GM23338 (cell line): ENCODE data around the gene FAM110A. TPM values are rescaled to one million over a fixed set of nuclear protein-coding genes. Genes with fewer than 3 reads are reported as not detected.

Source experiments
- ATAC-seq: fragments of 200-7000 bp; cut with Tn5 transposase; 3 replicates; pipeline ENCODE4 v1.9.1; 2020
- DNase-seq: peaks from one replicate; pipeline ENCODE4 v3.0.0-alpha.2; 2015; ENCODE audit warnings: low spot score
- H2AFZ ChIP-seq: fragments of 200-600 bp; sonication (generic); 2 replicates; pipeline ENCODE4 v1.8.0; 2016; ENCODE audit warnings: antibody characterized with exemption, mild to moderate bottlenecking, moderate library complexity
- H3F3A ChIP-seq: fragments of 200-600 bp; sonication (generic); replicated peaks from 2 replicates; pipeline ENCODE4 v1.8.0; 2017; ENCODE audit warnings: antibody characterized with exemption, mixed run types, low read depth
- H3K27ac ChIP-seq: fragments of 200-600 bp; sonication (generic); 2 replicates; pipeline ENCODE4 v1.6.1; 2016; ENCODE audit warnings: low read depth
- H3K27me3 ChIP-seq: fragments of 200-600 bp; sonication (generic); 2 replicates; pipeline ENCODE4 v1.8.0; 2016; ENCODE audit warnings: mild to moderate bottlenecking, mixed run types, moderate library complexity; ENCODE audit not compliant: insufficient read depth
- H3K36me3 ChIP-seq: fragments of 200-600 bp; sonication (generic); 2 replicates; pipeline ENCODE4 v1.8.0; 2016; ENCODE audit warnings: mild to moderate bottlenecking; ENCODE audit not compliant: insufficient read depth
- H3K4me1 ChIP-seq: fragments of 200-600 bp; sonication (generic); 2 replicates; pipeline ENCODE4 v1.8.0; 2016; ENCODE audit warnings: mild to moderate bottlenecking, moderate library complexity; ENCODE audit not compliant: insufficient read depth
- H3K4me2 ChIP-seq: fragments of 200-600 bp; sonication (generic); 2 replicates; pipeline ENCODE4 v1.7.1; 2017; ENCODE audit warnings: mixed run types
- H3K4me3 ChIP-seq: fragments of 200-600 bp; sonication (generic); 2 replicates; pipeline ENCODE4 v1.6.1; 2016; ENCODE audit warnings: mixed run types
- H3K79me2 ChIP-seq: fragments of 200-600 bp; sonication (generic); replicated peaks from 2 replicates; pipeline ENCODE4 v1.8.0; 2017; ENCODE audit warnings: mild to moderate bottlenecking; ENCODE audit not compliant: insufficient read depth
- H3K9me2 ChIP-seq: fragments of 200-600 bp; sonication (generic); 2 replicates; pipeline ENCODE4 v1.8.0; 2017; ENCODE audit not compliant: insufficient read depth
- H4K20me1 ChIP-seq: fragments of 200-600 bp; sonication (generic); replicated peaks from 2 replicates; pipeline ENCODE4 v1.8.0; 2017; ENCODE audit warnings: mild to moderate bottlenecking; ENCODE audit not compliant: insufficient read depth
- H3K27ac Mint-ChIP-seq: 2 replicates; pipeline ENCODE4 v1.8.0; 2020; ENCODE audit warnings: inconsistent platforms, mild to moderate bottlenecking, moderate library complexity, mixed read lengths
- H3K27me3 Mint-ChIP-seq: 3 replicates; pipeline ENCODE4 v1.8.0; 2022; ENCODE audit warnings: low read depth, mild to moderate bottlenecking, moderate library complexity, mixed read lengths, inconsistent platforms; ENCODE audit not compliant: insufficient read depth, poor library complexity
- H3K36me3 Mint-ChIP-seq: 3 replicates; pipeline ENCODE4 v1.8.0; 2021; ENCODE audit warnings: low read depth, mild to moderate bottlenecking, inconsistent platforms, moderate library complexity, mixed read lengths
- H3K4me1 Mint-ChIP-seq: 3 replicates; pipeline ENCODE4 v1.8.0; 2020; ENCODE audit warnings: mild to moderate bottlenecking, inconsistent platforms, mixed read lengths
- H3K4me3 Mint-ChIP-seq: 3 replicates; pipeline ENCODE4 v1.8.0; 2021; ENCODE audit warnings: moderate library complexity, mild to moderate bottlenecking, inconsistent platforms, mixed read lengths
- H3K9me3 Mint-ChIP-seq: 3 replicates; pipeline ENCODE4 v1.8.0; 2020; ENCODE audit warnings: moderate library complexity, mild to moderate bottlenecking, inconsistent platforms, mixed read lengths
- CREB1 ChIP-seq: fragments of 250-450 bp; sonication (Bioruptor Pico); IDR thresholded peaks from 2 replicates; pipeline ENCODE4 v1.5.0; 2020; ENCODE audit warnings: low read depth, mild to moderate bottlenecking, moderate library complexity
- CTCF ChIP-seq, 2 experiments: fragments of 200-600 bp in 1 of 2; sonication (generic) in 1 of 2; conservative IDR thresholded peaks; 2 replicates each; pipeline versions ENCODE4 v1.5.1 to v1.6.1; 2016 to 2017; ENCODE audit warnings: antibody characterized with exemption in 2 of 2, low read depth in 2 of 2, mild to moderate bottlenecking in 2 of 2, moderate library complexity in 1 of 2
- ETS1 ChIP-seq: IDR thresholded peaks from 2 replicates; pipeline ENCODE4 v1.6.1; 2016; ENCODE audit warnings: antibody characterized with exemption
- EZH2 ChIP-seq: fragments of 200-600 bp; sonication (generic); IDR thresholded peaks from one replicate; pipeline ENCODE4 v1.8.0; 2017; ENCODE audit warnings: antibody characterized with exemption, mild to moderate bottlenecking, low read depth; ENCODE audit not compliant: unreplicated experiment
- EZH2phosphoT487 ChIP-seq: fragments of 200-600 bp; sonication (generic); IDR thresholded peaks from one replicate; pipeline ENCODE4 v1.8.1; 2018; ENCODE audit warnings: antibody characterized with exemption; ENCODE audit not compliant: unreplicated experiment
- JUNB ChIP-seq: IDR thresholded peaks from one replicate; pipeline ENCODE4 v1.6.1; 2016; ENCODE audit warnings: antibody characterized with exemption; ENCODE audit not compliant: unreplicated experiment
- NANOG ChIP-seq: IDR thresholded peaks from 2 replicates; pipeline ENCODE4 v1.6.1; 2016; ENCODE audit warnings: antibody characterized with exemption, borderline replicate concordance
- POLR2AphosphoS5 ChIP-seq: IDR thresholded peaks from 2 replicates; pipeline ENCODE4 v1.6.1; 2016; ENCODE audit warnings: antibody characterized with exemption, low read depth
- REST ChIP-seq: IDR thresholded peaks from one replicate; pipeline ENCODE4 v1.6.1; 2018; ENCODE audit warnings: antibody characterized with exemption; ENCODE audit not compliant: unreplicated experiment
- STAT1 ChIP-seq: IDR thresholded peaks from one replicate; pipeline ENCODE4 v1.6.1; 2016; ENCODE audit warnings: antibody characterized with exemption; ENCODE audit not compliant: unreplicated experiment
- ZNF114 ChIP-seq: fragments of 250-450 bp; sonication (Bioruptor Pico); IDR thresholded peaks from 2 replicates; pipeline ENCODE4 v1.5.0; 2020; ENCODE audit warnings: mild to moderate bottlenecking, moderate library complexity
- ZNF331 ChIP-seq: fragments of 250-450 bp; sonication (Bioruptor Pico); IDR thresholded peaks from 2 replicates; pipeline ENCODE4 v1.5.0; 2020; ENCODE audit warnings: low read depth, mild to moderate bottlenecking, moderate library complexity
- polyA plus RNA-seq: library from polyadenylated mRNA; unstranded; fragments of >200 nt; fragmentation: Nextera tagmentation; extraction: Ambion mirVana; gene quantifications from 2 replicates; pipeline ENCODE4 v1.2.1, GENCODE V29; 2016
- total RNA-seq: library from RNA; depleted of rRNA; stranded (reverse); fragments of >200 nt; shearing (Covaris generic); gene quantifications from 2 replicates; pipeline ENCODE4 v1.2.3, GENCODE V29; 2014

The FAM110A gene
- total and polyA plus RNA-seq, 2 experiments from 2014 or later, result 10.7 to 13.7 TPM

GRCh38 chr20:890666-891057 is 57.1 kb downstream of the FAM110A start (continued):
- TF ChIP-seq EZH2phosphoT487 (no peak), CTCF (conservative IDR thresholded peaks at IDR 0.05; ENCODE audit: low read depth in 2 of 2) (no peak), POLR2AphosphoS5 (no peak), REST (no peak), NANOG (no peak), STAT1 (no peak), ZNF331 (CRISPR knock-in tag) (no peak)

GRCh38 chr20:891058-891705 is 57.7 kb downstream of the FAM110A start:
- Histone ChIP-seq H3K27me3 (peaks cover 1% of the 10 kb centered on the region), H3K9me2 (no peaks in the 10 kb centered on the region), H3K79me2 (no peaks in the 10 kb centered on the region), H3K27ac (no peak overlapping the region), H3K4me3 (no peak overlapping the region), H3K36me3 (no peaks in the 10 kb centered on the region), H3F3A (no peaks in the 10 kb centered on the region), H3K4me1 (no peaks in the 10 kb centered on the region), H4K20me1 (no peaks in the 10 kb centered on the region), H2AFZ (no peak overlapping the region), H3K4me2 (no peak overlapping the region)
- Mint-ChIP-seq H3K27me3 (peaks cover 4% of the 10 kb centered on the region), H3K4me3 (no peak overlapping the region), H3K27ac (no peak overlapping the region), H3K36me3 (no peaks in the 10 kb centered on the region), H3K4me1 (peaks cover 9% of the 10 kb centered on the region), H3K9me3 (no peaks in the 10 kb centered on the region)
- no peak for ATAC-seq
- DNase-seq, result no peak
- TF ChIP-seq POLR2AphosphoS5 (no peak), NANOG (no peak), JUNB (no peak), ZNF331 (CRISPR knock-in tag) (no peak), ZNF114 (CRISPR knock-in tag) (no peak), CTCF (conservative IDR thresholded peaks at IDR 0.05; ENCODE audit: low read depth in 2 of 2) (no peak), EZH2phosphoT487 (no peak), ETS1 (no peak), CREB1 (CRISPR knock-in tag) (no peak), REST (no peak), STAT1 (no peak), EZH2 (no peak)
